ENCODE results near the gene DNAH6. TPM values are rescaled to one million over a fixed set of nuclear protein-coding genes. Genes with fewer than 3 reads are reported as not detected.

DNAH6 gene
- total RNA-seq, 1 donor from 2014 or later, result 0.51 TPM

- DNase-seq, result no peak
Measured at GRCh38 chr2:84701880-84702279, 185.6 kb downstream of the DNAH6 start.

GRCh38 chr2:84702941-84703340, 186.6 kb downstream of the DNAH6 start:
- DNase-seq, result no peak

- DNase-seq, result no peak
Measured at GRCh38 chr2:84703831-84704230, 187.5 kb downstream of the DNAH6 start.

GRCh38 chr2:84704505-84705244, 188.4 kb downstream of the DNAH6 start:
- no peak for DNase-seq

- no peak for DNase-seq
Measured at GRCh38 chr2:84705858-84706257, 189.6 kb downstream of the DNAH6 start.

GRCh38 chr2:84708442-84708841, 192.1 kb downstream of the DNAH6 start:
- no peak for DNase-seq

- no peak for DNase-seq
Measured at GRCh38 chr2:84711651-84712050, 195.4 kb downstream of the DNAH6 start.

- no peak for DNase-seq
Measured at GRCh38 chr2:84713441-84713840, 197.1 kb downstream of the DNAH6 start.

- no peak for DNase-seq
Measured at GRCh38 chr2:84716564-84716963, 200.3 kb downstream of the DNAH6 start.

- no peak for DNase-seq
Measured at GRCh38 chr2:84717302-84717701, 201.0 kb downstream of the DNAH6 start.

- no peak for DNase-seq
Measured at GRCh38 chr2:84719434-84719833, 203.1 kb downstream of the DNAH6 start.

- DNase-seq, result no peak
Measured at GRCh38 chr2:84723831-84724230, 207.5 kb downstream of the DNAH6 start.

- no peak for DNase-seq
Measured at GRCh38 chr2:84725717-84726116, 209.4 kb downstream of the DNAH6 start.

- no peak for DNase-seq
Measured at GRCh38 chr2:84727315-84727714, 211.0 kb downstream of the DNAH6 start.

GRCh38 chr2:84729224-84729623, 212.9 kb downstream of the DNAH6 start:
- no peak for DNase-seq

- DNase-seq, result no peak
Measured at GRCh38 chr2:84731185-84731584, 214.9 kb downstream of the DNAH6 start.

- DNase-seq, result no peak
Measured at GRCh38 chr2:84732897-84733778, 216.8 kb downstream of the DNAH6 start.

GRCh38 chr2:84735389-84735788, 219.1 kb downstream of the DNAH6 start:
- DNase-seq, result no peak

- peak; percentile 2 for DNase-seq
Measured at GRCh38 chr2:84741182-84741822, 225.0 kb downstream of the DNAH6 start.

GRCh38 chr2:84748341-84748740, 232.0 kb downstream of the DNAH6 start:
- no peak for DNase-seq

GRCh38 chr2:84749442-84749841, 233.1 kb downstream of the DNAH6 start:
- no peak for DNase-seq

- no peak for DNase-seq
Measured at GRCh38 chr2:84755096-84755495, 238.8 kb downstream of the DNAH6 start.

- DNase-seq, result no peak
Measured at GRCh38 chr2:84757648-84758047, 241.3 kb downstream of the DNAH6 start.
